Measurements from ENCODE around the gene BSG.

The BSG gene

DNA sequence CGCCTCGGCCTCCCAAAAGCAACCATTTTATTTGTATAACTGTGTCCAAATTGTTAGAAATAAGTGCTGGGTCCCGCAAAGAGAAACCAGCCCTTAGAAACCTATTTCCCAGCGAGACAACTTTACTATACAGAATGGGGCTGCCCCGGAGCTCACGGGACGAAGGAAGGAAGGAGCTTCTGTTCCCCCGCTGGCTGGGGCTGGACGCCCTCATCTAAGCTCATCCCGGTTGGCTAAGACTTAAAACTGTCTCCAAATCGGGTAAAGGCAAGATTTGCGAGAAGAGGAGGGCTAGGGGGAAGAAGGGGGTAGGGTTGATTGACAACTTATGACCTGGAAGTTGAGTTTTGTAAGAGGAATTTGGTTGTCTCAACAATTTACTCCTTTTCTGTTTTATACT is 12.3 kb upstream of the BSG start:
- Histone ChIP-seq H3K9ac (ENCODE audit: low read length) (no peak overlapping the region), H3K9me3 (ENCODE audit: control insufficient read depth, insufficient read depth, low read depth, low read length) (peaks cover 11% of the 10 kb centered on the region; the same call in 1 of the 2 replicates)

DNA sequence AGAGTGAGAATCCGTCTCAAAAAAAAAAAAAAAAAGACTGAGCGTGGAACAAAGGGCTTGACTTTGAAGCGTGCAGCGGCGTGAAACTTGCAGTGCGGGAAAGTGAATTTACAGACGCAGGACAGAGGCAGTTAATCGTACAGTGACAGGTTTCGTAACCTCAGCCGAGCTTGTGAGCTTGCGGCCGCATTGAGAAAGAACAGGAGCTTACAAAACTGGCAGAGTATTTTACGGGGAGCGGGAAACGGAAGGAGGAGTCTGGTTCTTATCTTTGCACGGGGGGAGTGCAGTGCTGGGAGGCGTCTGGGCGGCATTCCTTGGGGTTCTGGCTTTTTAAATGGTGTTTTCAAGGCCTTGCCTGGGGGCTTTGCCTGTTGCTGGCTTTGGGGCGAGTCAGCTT is 6.0 kb upstream of the BSG start:
- Histone ChIP-seq H3K27me3 (ENCODE audit: control insufficient read depth, insufficient read depth, low read length) (no peaks in the 10 kb centered on the region), H3K36me3 (ENCODE audit: control insufficient read depth, insufficient read depth, low read length) (no peaks in the 10 kb centered on the region), H3K4me3 (ENCODE audit: low read depth, low read length) (no peak overlapping the region), H3K9me3 (ENCODE audit: control insufficient read depth, insufficient read depth, low read depth, low read length) (peaks cover 13% of the 10 kb centered on the region; the same call in 1 of the 2 replicates), H3K9ac (ENCODE audit: low read length) (no peak overlapping the region), H3K27ac (ENCODE audit: low read depth, low read length) (peak overlapping the region; percentile 26; the same call in 1 of the 2 replicates), H3K4me1 (ENCODE audit: control insufficient read depth, insufficient read depth, low read length) (no peaks in the 10 kb centered on the region; the same call in 1 of the 2 replicates)

More for the DNA sequence above, 12.3 kb upstream of the BSG start:
- H3K36me3 ChIP-seq (ENCODE audit: control insufficient read depth, insufficient read depth, low read length): no peaks in the 10 kb centered on the region
- 0 out of 2 replicates have a peak, but pooled peaks cover 2% of the 10 kb centered on the region for H3K4me1 ChIP-seq (ENCODE audit: control insufficient read depth, insufficient read depth, low read length)
- H3K27me3 ChIP-seq (ENCODE audit: control insufficient read depth, insufficient read depth, low read length): no peaks in the 10 kb centered on the region
- no peak overlapping the region for H3K27ac ChIP-seq (ENCODE audit: low read depth, low read length)
- no peak overlapping the region for H3K4me3 ChIP-seq (ENCODE audit: low read depth, low read length)

DNA sequence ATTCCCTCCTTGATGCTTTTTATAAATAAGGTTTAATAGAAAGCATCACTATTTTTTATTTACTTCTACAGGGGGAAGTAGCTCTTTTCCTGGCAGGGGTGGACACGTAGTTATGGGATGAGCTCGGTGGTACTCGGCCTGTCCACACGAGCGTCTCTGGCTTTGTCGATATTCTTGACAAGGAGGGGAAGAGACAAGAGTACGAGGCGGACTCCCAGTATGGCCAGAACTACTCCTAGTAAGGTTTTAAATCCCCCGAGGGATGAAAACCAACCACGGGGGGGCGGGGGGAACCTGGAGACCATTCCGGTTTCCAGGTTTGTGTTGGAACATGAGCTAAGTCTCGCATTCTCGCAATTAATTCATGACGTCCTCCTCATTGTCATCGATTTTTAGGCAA is 5.6 kb upstream of the BSG start:
- no peak overlapping the region for H3K9ac ChIP-seq (ENCODE audit: low read length)
- H3K9me3 ChIP-seq (ENCODE audit: control insufficient read depth, insufficient read depth, low read depth, low read length): peaks cover 13% of the 10 kb centered on the region; the same call in 1 of the 2 replicates
- H3K27ac ChIP-seq (ENCODE audit: low read depth, low read length): peak overlapping the region; percentile 26; the same call in 1 of the 2 replicates
- H3K36me3 ChIP-seq (ENCODE audit: control insufficient read depth, insufficient read depth, low read length): no peaks in the 10 kb centered on the region
- no peaks in the 10 kb centered on the region; the same call in 1 of the 2 replicates for H3K4me1 ChIP-seq (ENCODE audit: control insufficient read depth, insufficient read depth, low read length)
- H3K27me3 ChIP-seq (ENCODE audit: control insufficient read depth, insufficient read depth, low read length): no peaks in the 10 kb centered on the region
- no peak overlapping the region for H3K4me3 ChIP-seq (ENCODE audit: low read depth, low read length)

GRCh38 chr19:567296-567900 is 5.0 kb upstream of the BSG start:
- Histone ChIP-seq H3K4me3 (ENCODE audit: low read depth, low read length) (no peak overlapping the region), H3K27ac (ENCODE audit: low read depth, low read length) (no peak overlapping the region), H3K4me1 (ENCODE audit: control insufficient read depth, insufficient read depth, low read length) (no peaks in the 10 kb centered on the region; the same call in 1 of the 2 replicates), H3K9ac (ENCODE audit: low read length) (no peak overlapping the region), H3K9me3 (ENCODE audit: control insufficient read depth, insufficient read depth, low read depth, low read length) (peaks cover 10% of the 10 kb centered on the region; the same call in 1 of the 2 replicates), H3K27me3 (ENCODE audit: control insufficient read depth, insufficient read depth, low read length) (no peaks in the 10 kb centered on the region), H3K36me3 (ENCODE audit: control insufficient read depth, insufficient read depth, low read length) (no peaks in the 10 kb centered on the region)

GRCh38 chr19:570251-570686 is 2.1 kb upstream of the BSG start:
- Histone ChIP-seq H3K9ac (ENCODE audit: low read length) (no peak overlapping the region), H3K27ac (ENCODE audit: low read depth, low read length) (no peak overlapping the region)

DNA sequence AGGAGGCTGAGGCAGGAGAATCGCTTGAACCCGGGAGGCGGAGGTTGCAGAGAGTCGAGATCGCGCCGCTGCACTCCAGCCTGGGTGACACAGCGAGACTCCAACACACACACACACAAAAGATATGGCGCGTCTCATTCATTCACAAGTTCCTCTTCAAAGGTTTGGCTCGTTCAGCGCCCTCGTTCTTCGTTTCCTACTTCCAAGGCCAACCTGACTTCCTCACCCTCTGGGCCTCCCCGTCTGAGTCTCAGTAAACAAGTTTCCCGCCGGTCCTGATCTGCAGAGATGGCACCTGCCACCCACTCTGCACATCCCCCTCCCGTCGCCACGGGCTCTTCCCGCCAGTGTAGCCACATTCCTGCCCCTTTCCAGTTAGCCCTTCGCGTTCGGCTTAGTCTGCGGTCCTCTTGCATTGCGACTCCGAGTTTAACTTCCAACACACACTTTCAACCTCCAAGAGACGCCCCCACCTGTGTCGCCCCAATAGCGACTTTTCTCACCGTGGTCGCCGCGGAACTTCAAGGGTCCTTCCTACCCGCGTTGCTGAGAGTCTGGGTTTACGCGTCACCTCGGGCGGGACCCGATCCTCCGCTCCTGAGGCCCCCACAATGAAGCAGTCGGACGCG is 1.3 kb upstream of the BSG start:
- H3K27ac ChIP-seq (ENCODE audit: low read depth, low read length): peak overlapping the region; percentile 55; the same call in 1 of the 2 replicates
- peak overlapping the region; percentile 75 for H3K9ac ChIP-seq (ENCODE audit: low read length)

More at GRCh38 chr19:570251-570686, 2.1 kb upstream of the BSG start:
- Histone ChIP-seq H3K36me3 (ENCODE audit: control insufficient read depth, insufficient read depth, low read length) (no peaks in the 10 kb centered on the region), H3K4me3 (ENCODE audit: low read depth, low read length) (no peak overlapping the region), H3K9me3 (ENCODE audit: control insufficient read depth, insufficient read depth, low read depth, low read length) (peaks cover 4% of the 10 kb centered on the region; the same call in 1 of the 2 replicates), H3K27me3 (ENCODE audit: control insufficient read depth, insufficient read depth, low read length) (no peaks in the 10 kb centered on the region), H3K4me1 (ENCODE audit: control insufficient read depth, insufficient read depth, low read length) (peaks cover 8% of the 10 kb centered on the region)

GRCh38 chr19:571566-571974 is 826 bp upstream of the BSG start:
- H3K9ac ChIP-seq (ENCODE audit: low read length): peak overlapping the region; percentile 75
- H3K27me3 ChIP-seq (ENCODE audit: control insufficient read depth, insufficient read depth, low read length): no peaks in the 10 kb centered on the region
- peaks cover 4% of the 10 kb centered on the region; the same call in 1 of the 2 replicates for H3K9me3 ChIP-seq (ENCODE audit: control insufficient read depth, insufficient read depth, low read depth, low read length)
- peaks cover 16% of the 10 kb centered on the region for H3K4me1 ChIP-seq (ENCODE audit: control insufficient read depth, insufficient read depth, low read length)
- peak overlapping the region; percentile 55; the same call in 1 of the 2 replicates for H3K27ac ChIP-seq (ENCODE audit: low read depth, low read length)
- H3K36me3 ChIP-seq (ENCODE audit: control insufficient read depth, insufficient read depth, low read length): peaks cover 5% of the 10 kb centered on the region; the same call in 1 of the 2 replicates
- peak overlapping the region; percentile 100 for H3K4me3 ChIP-seq (ENCODE audit: low read depth, low read length)

More for the DNA sequence above, 1.3 kb upstream of the BSG start:
- Histone ChIP-seq H3K36me3 (ENCODE audit: control insufficient read depth, insufficient read depth, low read length) (peaks cover 2% of the 10 kb centered on the region; the same call in 1 of the 2 replicates), H3K4me3 (ENCODE audit: low read depth, low read length) (peak overlapping the region; percentile 100), H3K27me3 (ENCODE audit: control insufficient read depth, insufficient read depth, low read length) (no peaks in the 10 kb centered on the region), H3K9me3 (ENCODE audit: control insufficient read depth, insufficient read depth, low read depth, low read length) (peaks cover 4% of the 10 kb centered on the region; the same call in 1 of the 2 replicates), H3K4me1 (ENCODE audit: control insufficient read depth, insufficient read depth, low read length) (peaks cover 13% of the 10 kb centered on the region)

DNA sequence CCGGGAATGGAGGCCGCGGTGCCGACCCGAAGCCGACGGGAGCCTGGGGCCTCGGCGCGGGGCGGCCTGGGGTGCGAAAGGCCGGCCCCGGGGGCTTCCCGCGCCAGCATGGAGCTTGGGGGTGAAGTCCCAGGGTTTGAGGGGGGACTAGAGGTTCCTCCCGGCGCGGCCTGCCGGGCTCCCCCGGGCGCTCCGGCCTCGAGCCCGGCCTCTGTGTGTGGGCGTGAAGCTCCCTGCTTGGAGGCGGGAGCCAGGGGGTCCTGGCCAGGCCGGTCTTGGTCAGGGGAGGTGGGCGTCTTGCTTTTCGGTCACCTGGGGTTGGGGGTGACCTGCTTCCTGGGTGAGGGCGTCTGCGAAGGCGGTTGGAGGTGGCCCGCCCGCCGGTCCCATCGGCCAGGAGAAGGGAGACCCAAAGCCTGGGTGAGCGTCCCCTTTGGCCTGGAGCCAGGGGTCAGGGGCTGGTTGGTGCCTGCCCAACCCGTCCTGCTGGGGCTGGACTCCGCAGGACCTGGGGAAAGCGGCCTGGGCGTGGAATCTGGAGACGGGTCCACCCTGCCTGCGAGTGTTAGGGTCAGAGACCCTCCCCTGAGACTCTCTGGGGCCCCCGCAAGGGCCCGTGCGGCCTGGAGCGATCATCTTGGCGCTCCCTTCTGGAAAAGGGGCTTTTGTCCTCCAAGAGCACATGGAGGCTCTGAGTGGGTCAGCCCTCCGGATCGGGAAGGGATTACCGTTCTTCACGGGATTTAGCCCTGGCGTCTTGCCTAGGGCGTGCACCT is 535 bp downstream of the BSG start:
- H3K9me3 ChIP-seq (ENCODE audit: control insufficient read depth, insufficient read depth, low read depth, low read length): peaks cover 4% of the 10 kb centered on the region; the same call in 1 of the 2 replicates

GRCh38 chr19:573519-573825 is 1.1 kb downstream of the BSG start:
- Histone ChIP-seq H3K9me3 (ENCODE audit: control insufficient read depth, insufficient read depth, low read depth, low read length) (peaks cover 4% of the 10 kb centered on the region; the same call in 1 of the 2 replicates), H3K4me3 (ENCODE audit: low read depth, low read length) (peak overlapping the region; percentile 100), H3K27me3 (ENCODE audit: control insufficient read depth, insufficient read depth, low read length) (no peaks in the 10 kb centered on the region), H3K4me1 (ENCODE audit: control insufficient read depth, insufficient read depth, low read length) (peaks cover 21% of the 10 kb centered on the region), H3K9ac (ENCODE audit: low read length) (peak overlapping the region; percentile 91), H3K36me3 (ENCODE audit: control insufficient read depth, insufficient read depth, low read length) (peaks cover 22% of the 10 kb centered on the region), H3K27ac (ENCODE audit: low read depth, low read length) (peak overlapping the region; percentile 96)

More for the DNA sequence above, 535 bp downstream of the BSG start:
- peak overlapping the region; percentile 96 for H3K27ac ChIP-seq (ENCODE audit: low read depth, low read length)
- H3K4me3 ChIP-seq (ENCODE audit: low read depth, low read length): peak overlapping the region; percentile 100
- peaks cover 17% of the 10 kb centered on the region for H3K36me3 ChIP-seq (ENCODE audit: control insufficient read depth, insufficient read depth, low read length)
- H3K27me3 ChIP-seq (ENCODE audit: control insufficient read depth, insufficient read depth, low read length): no peaks in the 10 kb centered on the region
- peak overlapping the region; percentile 91 for H3K9ac ChIP-seq (ENCODE audit: low read length)
- peaks cover 21% of the 10 kb centered on the region for H3K4me1 ChIP-seq (ENCODE audit: control insufficient read depth, insufficient read depth, low read length)

- Histone ChIP-seq H3K36me3 (ENCODE audit: control insufficient read depth, insufficient read depth, low read length) (peaks cover 33% of the 10 kb centered on the region), H3K9ac (ENCODE audit: low read length) (peak overlapping the region; percentile 54), H3K27me3 (ENCODE audit: control insufficient read depth, insufficient read depth, low read length) (no peaks in the 10 kb centered on the region), H3K27ac (ENCODE audit: low read depth, low read length) (peak overlapping the region; percentile 46; the same call in 1 of the 2 replicates), H3K4me3 (ENCODE audit: low read depth, low read length) (peak overlapping the region; percentile 56), H3K9me3 (ENCODE audit: control insufficient read depth, insufficient read depth, low read depth, low read length) (peaks cover under 1% of the 10 kb centered on the region; the same call in 1 of the 2 replicates), H3K4me1 (ENCODE audit: control insufficient read depth, insufficient read depth, low read length) (peaks cover 21% of the 10 kb centered on the region)
Observed at GRCh38 chr19:574658-575526, 2.5 kb downstream of the BSG start.
